OCI-LY7 (cell line): Measurements from ENCODE around the gene ARAP1. TPM values are rescaled to one million over a fixed set of nuclear protein-coding genes. Genes with fewer than 3 reads are reported as not detected.

Source experiments
- BruUV-seq: library from RNA; stranded (reverse); fragments of 400-500 nt; replicated peaks from 2 replicates; lab custom pipeline; 2021; lab: Mats Ljungman, UMichigan
- CTCF ChIA-PET: fragments of 300-600 bp; sonication (Branson Sonifier 250); formaldehyde crosslinking; loops from one replicate; lab custom pipeline; 2022; ENCODE audit warnings: antibody characterized with exemption; ENCODE audit not compliant: unreplicated experiment; lab: Charles Lee
- POLR2A ChIA-PET: fragments of 300-600 bp; sonication (Branson Sonifier 250); formaldehyde crosslinking; loops from one replicate; lab custom pipeline; 2022; ENCODE audit warnings: antibody characterized with exemption; lab: Charles Lee
- DNase-seq: peaks from one replicate; pipeline ENCODE4 v3.0.0-alpha.2; 2015; ENCODE audit warnings: low spot score
- H2AFZ ChIP-seq: fragments of 200-600 bp; sonication (generic), shearing (Covaris generic); 2 replicates; pipeline ENCODE4 v1.6.1; 2014; ENCODE audit warnings: mild to moderate bottlenecking, antibody characterized with exemption, low read length, moderate library complexity
- H3K27ac ChIP-seq: fragments of 200-600 bp; sonication (generic); 2 replicates; pipeline ENCODE4 v1.5.1; 2014; ENCODE audit warnings: mixed run types, low read depth, mild to moderate bottlenecking, moderate library complexity, low read length, inconsistent platforms; ENCODE audit not compliant: poor library complexity, severe bottlenecking
- H3K36me3 ChIP-seq: fragments of 200-600 bp; sonication (generic); 2 replicates; pipeline ENCODE4 v1.6.1; 2014; ENCODE audit warnings: mild to moderate bottlenecking, antibody characterized with exemption, low read length, moderate library complexity, mixed read lengths; ENCODE audit not compliant: insufficient read depth
- H3K4me1 ChIP-seq: fragments of 200-600 bp; sonication (generic); 2 replicates; pipeline ENCODE4 v1.5.1; 2014; ENCODE audit warnings: mild to moderate bottlenecking, low read length; ENCODE audit not compliant: insufficient read depth, poor library complexity, severe bottlenecking
- H3K4me2 ChIP-seq: fragments of 200-600 bp; sonication (generic); 2 replicates; pipeline ENCODE4 v1.6.1; 2014; ENCODE audit warnings: mild to moderate bottlenecking, low read length
- H3K4me3 ChIP-seq: fragments of 200-600 bp; sonication (generic); 2 replicates; pipeline ENCODE4 v1.5.1; 2014; ENCODE audit warnings: mild to moderate bottlenecking, low read depth, low read length; ENCODE audit not compliant: poor library complexity, severe bottlenecking
- H3K79me2 ChIP-seq: fragments of 200-600 bp; sonication (generic); 2 replicates; pipeline ENCODE4 v1.6.1; 2016; ENCODE audit warnings: low read depth, mild to moderate bottlenecking, low read length, moderate library complexity, mixed read lengths; ENCODE audit not compliant: insufficient read depth
- H3K9me2 ChIP-seq: fragments of 200-600 bp; sonication (generic); 2 replicates; pipeline ENCODE4 v1.6.1; 2016; ENCODE audit warnings: mild to moderate bottlenecking, low read length, mixed read lengths; ENCODE audit not compliant: insufficient read depth
- H3K9me3 ChIP-seq: fragments of 200-600 bp; sonication (generic); 2 replicates; pipeline ENCODE4 v1.6.1; 2014; ENCODE audit warnings: mild to moderate bottlenecking, mixed run types, low read length, mixed read lengths
- H4K20me1 ChIP-seq: fragments of 200-600 bp; sonication (generic); 2 replicates; pipeline ENCODE4 v1.6.1; 2014; ENCODE audit warnings: mild to moderate bottlenecking, antibody characterized with exemption, low read length, moderate library complexity, mixed read lengths; ENCODE audit not compliant: insufficient read depth
- EZH2phosphoT487 ChIP-seq: fragments of 200-600 bp; sonication (generic); IDR thresholded peaks from 2 replicates; pipeline ENCODE4 v1.6.1; 2018; ENCODE audit warnings: low read depth, borderline replicate concordance, mild to moderate bottlenecking, mixed run types, antibody characterized with exemption, low read length, moderate library complexity, mixed read lengths
- intact Hi-C: fragments of 100-400 bp; cut with micrococcal nuclease; formaldehyde crosslinking; loops from one replicate; pipeline ENCODE4 v1.10.0; 2022; ENCODE audit not compliant: unreplicated experiment
- total RNA-seq, 2 experiments: library from RNA; depleted of rRNA in 1 of 2; stranded (reverse); fragments of >200 nt in 1 of 2; shearing (Covaris generic) in 1 of 2; gene quantifications; 2 replicates each; pipeline ENCODE4 v1.2.3, GENCODE V29; 2014 to 2022
- TF ChIP-seq, protein P1 (sequence below): fragments of 200-600 bp; sonication (generic); conservative IDR thresholded peaks from 2 replicates; pipeline ENCODE4 v1.5.1; 2014; ENCODE audit warnings: mild to moderate bottlenecking, antibody characterized with exemption, low read length, moderate library complexity, mixed read lengths

The ARAP1 gene
- total RNA-seq, 2 experiments from 2014 or later, result 65.6 to 106 TPM

DNA sequence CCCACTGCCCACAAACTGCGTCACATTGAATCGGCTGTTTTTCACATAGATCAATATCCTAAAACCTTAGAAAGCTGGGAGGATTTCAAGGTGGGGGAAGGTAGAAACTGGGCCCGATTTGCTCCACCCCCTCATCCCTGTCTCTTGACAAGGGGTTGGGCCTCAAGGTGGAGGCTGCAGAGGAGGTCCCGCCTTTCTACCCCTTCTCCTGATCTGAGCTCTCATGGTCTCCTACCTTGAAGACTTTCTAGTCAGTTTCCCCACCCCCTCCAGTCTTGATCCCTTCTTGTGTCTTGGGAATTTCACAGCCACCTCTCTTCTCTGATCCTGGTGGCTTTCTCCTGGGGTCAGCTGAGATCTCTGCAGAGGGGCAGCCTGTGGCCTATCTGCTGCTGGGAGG, 46.2 kb upstream of the ARAP1 start:
- TF ChIP-seq EZH2phosphoT487, result no peak
- TF ChIP-seq, protein P1, sequence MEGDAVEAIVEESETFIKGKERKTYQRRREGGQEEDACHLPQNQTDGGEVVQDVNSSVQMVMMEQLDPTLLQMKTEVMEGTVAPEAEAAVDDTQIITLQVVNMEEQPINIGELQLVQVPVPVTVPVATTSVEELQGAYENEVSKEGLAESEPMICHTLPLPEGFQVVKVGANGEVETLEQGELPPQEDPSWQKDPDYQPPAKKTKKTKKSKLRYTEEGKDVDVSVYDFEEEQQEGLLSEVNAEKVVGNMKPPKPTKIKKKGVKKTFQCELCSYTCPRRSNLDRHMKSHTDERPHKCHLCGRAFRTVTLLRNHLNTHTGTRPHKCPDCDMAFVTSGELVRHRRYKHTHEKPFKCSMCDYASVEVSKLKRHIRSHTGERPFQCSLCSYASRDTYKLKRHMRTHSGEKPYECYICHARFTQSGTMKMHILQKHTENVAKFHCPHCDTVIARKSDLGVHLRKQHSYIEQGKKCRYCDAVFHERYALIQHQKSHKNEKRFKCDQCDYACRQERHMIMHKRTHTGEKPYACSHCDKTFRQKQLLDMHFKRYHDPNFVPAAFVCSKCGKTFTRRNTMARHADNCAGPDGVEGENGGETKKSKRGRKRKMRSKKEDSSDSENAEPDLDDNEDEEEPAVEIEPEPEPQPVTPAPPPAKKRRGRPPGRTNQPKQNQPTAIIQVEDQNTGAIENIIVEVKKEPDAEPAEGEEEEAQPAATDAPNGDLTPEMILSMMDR, result no peak
- POLR2A ChIA-PET, result interaction anchor here (0.7 kb wide), 1 partner anchor 58 kb away, joined by 3 read pairs; no protein-coding TSS in a partner anchor
- Histone ChIP-seq H3K4me2 (no peak overlapping the region; the same call in 1 of the 2 replicates), H3K4me1 (peaks cover 25% of the 10 kb centered on the region), H3K4me3 (no peak overlapping the region), H4K20me1 (no peaks in the 10 kb centered on the region), H3K9me2 (no peaks in the 10 kb centered on the region), H3K36me3 (no peaks in the 10 kb centered on the region), H3K9me3 (no peaks in the 10 kb centered on the region), H3K27ac (no peak overlapping the region), H3K79me2 (no peaks in the 10 kb centered on the region), H2AFZ (no peak overlapping the region; the same call in 1 of the 2 replicates)
- CTCF ChIA-PET, result no interaction called here
- intact Hi-C loops, result no loop called here
- BruUV-seq, result no TSS peak
- DNase-seq, result no peak

GRCh38 chr11:72793425-72794367, 41.5 kb upstream of the ARAP1 start, which contains the start of gene STARD10:
STARD10 (minus strand) TSS chr11:72794047; CDS start chr11:72781181, 12,866 bp downstream.
- TSS peak; percentile 73 for BruUV-seq
- intact Hi-C loops, result loop anchor here (1.0 to 2.0 kb wide), 3 partner anchors 19 to 68 kb away; partner anchors contain the start of gene ARAP1

More at GRCh38 chr11:72793425-72794367, 41.5 kb upstream of the ARAP1 start, which contains the start of gene STARD10:
- Histone ChIP-seq H3K4me2 (peak within 1 kb of the TSS; percentile 79), H3K27ac (peak within 1 kb of the TSS; percentile 68), H3K4me3 (peak within 1 kb of the TSS; percentile 70), H4K20me1 (no peaks in the 10 kb centered on the region), H3K36me3 (no peaks in the 10 kb centered on the region), H3K4me1 (peaks cover 30% of the 10 kb centered on the region), H2AFZ (peak within 1 kb of the TSS; percentile 93), H3K79me2 (no peaks in the 10 kb centered on the region), H3K9me3 (no peaks in the 10 kb centered on the region), H3K9me2 (no peaks in the 10 kb centered on the region)
- TF ChIP-seq EZH2phosphoT487, result no peak
- TF ChIP-seq, protein P1, result peak; percentile 99
- peak; percentile 98 for DNase-seq
- ChIA-PET POLR2A (interaction anchor here (0.5 to 2.2 kb wide), 16 partner anchors 9 to 377 kb away, joined by 3 to 13 read pairs (median 4); partner anchors contain the start of gene FCHSD2), CTCF (interaction anchor here (0.6 to 2.1 kb wide), 13 partner anchors 22 to 571 kb away, joined by 3 to 18 read pairs (median 5); no protein-coding TSS in a partner anchor)
